Right ventricle myocardium superior (tissue), 1 donor: ENCODE data around the gene ADGRB3. TPM values are rescaled to one million over a fixed set of nuclear protein-coding genes. Genes with fewer than 3 reads are reported as not detected.

ENCODE experiments used
- ATAC-seq: fragments of 200-7000 bp; cut with Tn5 transposase; one replicate; pipeline ENCODE4 v1.9.1; 2020; ENCODE audit warnings: mild to moderate bottlenecking; ENCODE audit not compliant: poor library complexity
- DNase-seq: peaks from one replicate; pipeline ENCODE4 v3.0.0-alpha.2; 2020
- intact Hi-C: fragments of 100-400 bp; cut with DNase I; formaldehyde crosslinking; loops from one replicate; pipeline ENCODE4 v1.11.2; 2022
- total RNA-seq: library from RNA; stranded (reverse); fragmentation: NEBNext Ultra II Directional; extraction: Animal tissue kit (Norgen Biotek cat#: 25700); gene quantifications from one replicate; pipeline ENCODE4 v1.2.1, GENCODE V29; 2021
- donor health status: DM: no; HTN: yes; CAD: no; lungs with severe emphysema.

Gene ADGRB3
- total RNA-seq, 1 donor from 2014 or later, result 2.0 TPM

GRCh38 chr6:69027861-69028260 lies 392.8 kb downstream of the ADGRB3 start:
- intact Hi-C loops, result no loop called here
- DNase-seq (no peak), ATAC-seq (no peak)

GRCh38 chr6:69038841-69039240 lies 403.8 kb downstream of the ADGRB3 start:
- intact Hi-C loops, result no loop called here
- ATAC-seq, result no peak
- no peak for DNase-seq

GRCh38 chr6:69042297-69042696 lies 407.2 kb downstream of the ADGRB3 start:
- DNase-seq (no peak), ATAC-seq (no peak)
- intact Hi-C loops, result no loop called here

GRCh38 chr6:69044534-69044933 lies 409.5 kb downstream of the ADGRB3 start:
- DNase-seq (no peak), ATAC-seq (peak; percentile 36)
- intact Hi-C loops, result no loop called here

DNA sequence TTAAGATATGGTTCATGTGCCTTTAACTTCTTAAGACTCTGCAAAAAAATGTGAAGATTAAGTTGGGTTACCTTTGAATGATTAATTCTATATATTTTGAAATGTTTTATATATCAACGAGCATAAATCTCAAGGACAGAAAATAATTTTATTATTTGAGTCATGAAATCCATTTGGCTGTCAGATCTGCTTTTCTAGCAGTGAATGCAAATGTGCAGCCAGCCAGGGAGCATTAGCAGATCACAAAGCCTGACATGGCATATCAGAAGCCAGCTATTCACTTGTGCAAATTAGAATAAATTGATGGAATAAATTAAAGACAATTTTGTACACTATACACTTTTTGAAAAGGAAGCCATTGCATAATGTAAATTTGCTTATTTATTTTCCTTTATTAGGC lies 424.3 kb downstream of the ADGRB3 start:
- DNase-seq (no peak), ATAC-seq (no peak)
- intact Hi-C loops, result no loop called here

DNA sequence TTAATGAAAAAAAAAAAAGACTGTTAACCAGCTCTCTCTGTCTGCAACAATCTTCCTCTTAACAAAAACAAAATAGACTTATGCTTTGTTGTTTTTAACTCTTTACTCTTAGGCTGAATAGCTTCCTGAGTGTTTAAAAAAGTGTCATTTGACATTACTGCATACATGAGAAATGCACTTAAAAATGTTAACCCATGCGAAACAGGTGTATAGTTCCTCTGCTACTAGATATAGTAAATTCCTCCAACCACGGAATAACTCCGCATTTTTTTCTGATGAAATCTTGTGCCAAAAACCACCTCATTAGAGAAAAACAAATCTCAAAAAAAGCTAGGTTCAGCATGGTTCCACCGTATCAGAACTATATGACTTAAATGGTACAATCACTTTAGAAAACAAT lies 426.0 kb downstream of the ADGRB3 start:
- intact Hi-C loops, result no loop called here
- ATAC-seq (no peak), DNase-seq (no peak)

DNA sequence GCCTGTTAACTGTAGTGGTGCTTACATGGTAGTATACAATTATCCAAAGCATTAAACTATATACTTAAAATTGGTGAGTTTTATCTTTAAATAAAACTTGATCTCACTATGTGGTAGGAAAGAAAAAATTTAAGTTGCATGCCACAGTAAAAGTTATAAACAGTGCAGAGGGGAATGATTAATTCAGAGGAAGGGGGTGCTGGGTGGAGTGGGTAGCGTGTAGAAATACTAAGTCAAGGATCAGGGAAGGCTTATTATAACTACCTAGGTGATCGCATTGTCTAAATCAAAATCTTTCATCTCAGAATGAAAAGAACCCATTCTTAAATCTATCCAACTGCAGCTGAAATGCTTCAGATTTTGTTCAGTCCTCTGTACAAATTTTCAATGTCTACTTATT lies 428.3 kb downstream of the ADGRB3 start:
- no peak for DNase-seq
- intact Hi-C loops, result no loop called here
- no peak for ATAC-seq

- ATAC-seq (no peak), DNase-seq (no peak)
- intact Hi-C loops, result no loop called here
Observed at GRCh38 chr6:69064226-69064625, 429.1 kb downstream of the ADGRB3 start.

GRCh38 chr6:69069881-69070280 lies 434.8 kb downstream of the ADGRB3 start:
- DNase-seq, result no peak
- intact Hi-C loops, result no loop called here
- no peak for ATAC-seq

- no peak for DNase-seq
- intact Hi-C loops, result no loop called here
Observed at GRCh38 chr6:69072796-69073195, 437.7 kb downstream of the ADGRB3 start.

DNA sequence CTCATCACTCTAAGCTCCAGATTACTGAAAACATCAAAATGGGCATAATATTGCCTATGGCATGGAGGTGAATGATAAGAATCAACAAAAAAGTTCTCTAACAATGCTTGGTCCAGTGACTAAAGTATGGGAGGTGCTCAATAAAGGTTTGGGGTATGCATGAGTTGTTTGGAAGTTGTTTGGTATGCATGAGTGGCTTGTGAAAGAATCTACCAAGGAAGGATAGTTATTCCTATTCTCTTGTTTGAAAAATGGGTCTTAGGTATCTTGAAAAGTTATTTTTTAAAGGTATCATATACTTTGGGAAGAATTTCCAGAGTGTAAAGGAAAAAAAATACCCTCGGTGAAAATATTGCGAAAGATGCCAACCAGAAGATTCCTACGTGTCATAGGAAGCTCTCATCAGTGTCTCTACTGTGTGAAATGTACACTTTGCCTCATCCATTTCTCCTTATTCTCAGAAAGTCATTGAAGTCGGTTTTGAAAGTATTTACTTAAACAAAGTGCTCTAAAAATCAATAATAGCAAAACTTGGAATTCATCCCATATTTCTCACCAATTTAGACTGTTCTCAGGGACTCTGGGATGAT lies 449.8 kb downstream of the ADGRB3 start:
- DNase-seq (no peak), ATAC-seq (no peak)
- intact Hi-C loops, result no loop called here

More at GRCh38 chr6:69072796-69073195, 437.7 kb downstream of the ADGRB3 start:
- no peak for ATAC-seq

DNA sequence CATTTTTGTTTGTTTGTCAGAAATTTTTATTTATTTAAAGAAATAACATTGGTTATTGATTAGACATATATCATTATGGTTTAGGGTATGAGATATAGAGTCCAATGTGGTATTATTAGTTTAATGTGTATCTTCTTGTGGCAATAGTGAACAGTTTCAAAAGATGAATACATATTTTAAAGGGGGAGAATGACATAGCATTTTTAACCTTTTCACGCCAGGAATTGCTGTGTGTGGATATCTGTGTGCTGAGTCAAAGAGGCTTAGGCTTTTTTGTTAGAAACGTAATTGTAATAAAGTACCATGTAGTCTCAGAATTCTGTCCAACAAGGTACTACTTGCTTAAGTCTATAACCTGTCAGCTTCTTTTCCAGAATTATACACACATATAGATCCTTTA lies 451.6 kb downstream of the ADGRB3 start:
- DNase-seq, result no peak
- no peak for ATAC-seq
- intact Hi-C loops, result no loop called here

- peak; percentile 18 for ATAC-seq
- no peak for DNase-seq
- intact Hi-C loops, result no loop called here
Observed at GRCh38 chr6:69089539-69089938, 454.5 kb downstream of the ADGRB3 start.

DNA sequence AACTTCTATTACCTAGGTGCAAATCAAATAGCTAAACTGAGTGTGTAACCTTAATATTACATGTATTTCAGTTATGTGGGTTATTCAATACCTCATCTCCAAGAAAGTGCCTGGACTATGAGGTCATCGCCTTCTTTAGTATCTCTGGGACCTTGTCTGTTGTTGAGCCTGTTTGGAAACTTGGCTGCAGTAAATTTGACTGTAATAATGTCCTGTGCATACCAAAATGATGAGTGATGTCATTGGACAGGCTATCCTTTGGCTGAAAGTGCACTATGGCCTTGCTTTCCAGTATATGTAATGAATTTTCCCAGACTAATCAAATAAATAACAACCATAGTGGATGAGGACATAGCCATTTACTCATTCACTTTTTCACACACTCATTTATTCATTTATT lies 455.1 kb downstream of the ADGRB3 start:
- ATAC-seq (peak; percentile 85), DNase-seq (no peak)
- intact Hi-C loops, result no loop called here

DNA sequence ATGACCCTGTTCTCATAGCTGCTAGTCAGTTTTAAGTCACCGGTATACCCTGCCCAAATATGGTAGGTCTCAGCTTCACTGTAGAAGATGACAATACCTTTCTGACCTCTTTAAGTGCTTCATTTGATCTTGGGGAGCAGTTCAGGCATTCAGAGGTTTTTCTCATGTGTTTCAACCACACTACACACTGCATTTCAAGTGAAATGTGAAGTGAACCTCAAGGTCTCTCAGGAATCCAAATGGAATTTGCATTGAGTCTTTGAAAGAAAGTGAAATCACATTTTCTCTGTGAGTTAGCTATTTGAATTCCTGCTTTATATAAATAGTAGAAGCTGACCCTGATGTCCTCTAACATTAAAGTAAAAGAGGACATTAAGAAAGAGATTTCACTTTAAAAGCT lies 461.6 kb downstream of the ADGRB3 start:
- ATAC-seq, result no peak
- DNase-seq, result no peak
- intact Hi-C loops, result no loop called here

- no peak for ATAC-seq
- intact Hi-C loops, result no loop called here
- DNase-seq, result no peak
Observed at GRCh38 chr6:69097948-69098347, 462.9 kb downstream of the ADGRB3 start.

DNA sequence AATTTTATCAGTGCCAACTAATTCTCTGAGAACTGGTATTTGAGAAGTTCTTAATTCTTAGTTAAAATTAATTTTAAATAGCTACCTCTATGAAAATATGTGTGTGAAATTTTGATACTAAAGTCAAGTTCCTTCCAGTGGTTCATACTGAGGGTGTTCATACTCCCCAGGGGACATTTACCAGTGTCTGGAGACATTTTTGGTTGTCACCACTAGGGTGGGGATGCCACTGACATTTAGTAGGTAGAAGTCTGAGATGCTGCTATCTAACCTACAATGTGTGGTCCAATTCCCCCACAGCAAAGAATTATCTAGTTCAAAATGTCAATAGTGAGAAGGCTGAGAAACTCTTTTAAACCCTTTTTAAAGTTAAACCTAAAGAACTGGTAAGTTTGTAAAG lies 463.8 kb downstream of the ADGRB3 start:
- intact Hi-C loops, result no loop called here
- DNase-seq (no peak), ATAC-seq (no peak)

DNA sequence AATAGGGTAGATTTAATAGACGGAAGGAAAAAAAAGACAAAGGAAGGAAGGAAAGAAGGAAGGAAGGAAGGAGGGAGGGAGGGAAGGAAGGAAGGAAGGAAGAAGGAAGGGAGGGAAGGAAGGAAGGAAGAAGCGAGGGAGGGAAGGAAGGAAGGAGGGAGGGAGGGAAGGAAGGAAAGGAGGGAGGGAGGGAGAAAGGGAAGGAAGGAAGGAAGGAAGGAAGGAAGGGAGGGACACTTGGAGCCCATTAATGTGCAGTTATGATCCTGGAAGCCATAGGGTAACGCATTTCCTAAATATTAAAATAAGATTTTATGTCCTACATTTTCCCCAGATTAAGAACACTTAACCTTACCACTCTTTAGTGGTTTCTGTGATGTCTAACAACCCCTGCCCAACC lies 465.7 kb downstream of the ADGRB3 start:
- intact Hi-C loops, result no loop called here
- no peak for ATAC-seq

GRCh38 chr6:69102416-69102815 lies 467.3 kb downstream of the ADGRB3 start:
- intact Hi-C loops, result no loop called here
- ATAC-seq (no peak), DNase-seq (no peak)

More for the DNA sequence above, 465.7 kb downstream of the ADGRB3 start:
- DNase-seq, result no peak

DNA sequence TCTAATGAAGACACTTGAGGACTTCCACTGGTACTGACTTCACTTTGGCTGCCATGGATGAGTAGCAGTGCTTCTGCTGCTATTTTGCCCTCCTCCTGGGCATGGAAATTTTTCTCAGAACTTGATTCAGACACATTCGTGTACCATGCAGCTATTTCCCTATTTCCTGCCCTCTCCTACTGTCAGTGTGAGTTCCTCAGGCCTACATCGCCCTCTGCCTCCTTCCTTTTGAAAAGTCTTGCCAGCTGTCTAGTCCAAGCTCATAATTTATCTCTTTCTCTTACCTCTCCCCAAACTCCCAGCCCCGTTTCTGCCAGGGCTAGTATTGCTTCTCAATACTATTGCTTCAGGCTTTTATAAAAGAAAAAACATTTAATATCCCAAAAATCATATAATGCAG lies 470.2 kb downstream of the ADGRB3 start:
- ATAC-seq, result no peak
- intact Hi-C loops, result no loop called here
- no peak for DNase-seq

DNA sequence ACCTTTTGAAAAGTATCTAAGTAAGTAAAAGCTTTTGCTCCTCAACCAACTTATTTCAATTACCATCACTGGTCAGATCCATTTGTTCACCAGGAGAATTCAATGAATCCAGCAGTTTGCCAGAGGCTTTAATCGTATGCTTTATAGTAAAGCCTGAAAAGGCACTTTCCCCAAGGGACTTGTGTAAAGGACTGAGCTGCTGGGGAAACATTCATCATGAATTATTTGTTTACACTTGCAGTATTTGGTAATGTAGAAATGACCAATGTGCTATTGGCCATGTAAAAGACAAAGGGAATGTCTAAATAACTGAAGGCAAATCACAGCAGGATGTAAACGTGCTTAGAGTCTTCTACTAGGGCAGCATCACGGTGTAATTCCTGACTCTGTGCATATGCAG lies 471.4 kb downstream of the ADGRB3 start:
- ATAC-seq (no peak), DNase-seq (no peak)
- intact Hi-C loops, result no loop called here
